Measurements from ENCODE around the gene ARMH4.
A peak's percentile ranks its signal among the peaks of the same experiment; 100 is the strongest.

- TF ChIP-seq CTCF (IDR thresholded peaks at IDR 0.05), result peak; percentile 83
- no peak for TF ChIP-seq ZFX (IDR thresholded peaks at IDR 0.05; ENCODE audit: borderline replicate concordance)
Observed at GRCh38 chr14:58072288-58073071, 79.5 kb downstream of the ARMH4 start.

All from 22Rv1 (cell line).